Skeletal muscle tissue (tissue), 4 donors: ENCODE data around the gene KLHL5. TPM values are rescaled to one million over a fixed set of nuclear protein-coding genes. Genes with fewer than 3 reads are reported as not detected.

Source experiments
- H3K27ac ChIP-seq: one replicate; pipeline ENCODE4 v1.7.0; 2013; ENCODE audit warnings: mild to moderate bottlenecking, low read depth, low read length, inconsistent platforms
- H3K27me3 ChIP-seq, 3 donors: one replicate each; pipeline ENCODE4 v1.7.0; 2013; ENCODE audit warnings: low read length in 3 of 3; ENCODE audit not compliant: control insufficient read depth in 3 of 3, insufficient read depth in 3 of 3
- H3K36me3 ChIP-seq, 3 donors: one replicate each; pipeline ENCODE4 v1.7.0; 2013; ENCODE audit warnings: low read length in 3 of 3; ENCODE audit not compliant: control insufficient read depth in 3 of 3, insufficient read depth in 3 of 3
- H3K4me1 ChIP-seq, 3 donors: one replicate each; pipeline ENCODE4 v1.7.0; 2013; ENCODE audit warnings: low read length in 3 of 3, mild to moderate bottlenecking in 3 of 3; ENCODE audit not compliant: control insufficient read depth in 3 of 3, insufficient read depth in 3 of 3
- H3K4me3 ChIP-seq, 3 donors: one replicate each; pipeline ENCODE4 v1.7.0; 2013; ENCODE audit warnings: low read length in 3 of 3
- H3K9ac ChIP-seq, 3 donors: one replicate each; pipeline ENCODE4 v1.7.0; 2013; ENCODE audit warnings: low read length in 3 of 3, mild to moderate bottlenecking in 3 of 3, moderate library complexity in 2 of 3, low read depth in 1 of 3
- H3K9me3 ChIP-seq, 3 donors: one replicate each; pipeline ENCODE4 v1.7.0; 2013; ENCODE audit warnings: low read length in 3 of 3; ENCODE audit not compliant: control insufficient read depth in 3 of 3
- total RNA-seq: library from RNA; depleted of rRNA; stranded (reverse); fragments of >200 nt; gene quantifications from one replicate; pipeline ENCODE4 v1.2.3, GENCODE V29; 2014
- donor health status: Osteomylitis.

Gene KLHL5
- 15.1 TPM for total RNA-seq

DNA sequence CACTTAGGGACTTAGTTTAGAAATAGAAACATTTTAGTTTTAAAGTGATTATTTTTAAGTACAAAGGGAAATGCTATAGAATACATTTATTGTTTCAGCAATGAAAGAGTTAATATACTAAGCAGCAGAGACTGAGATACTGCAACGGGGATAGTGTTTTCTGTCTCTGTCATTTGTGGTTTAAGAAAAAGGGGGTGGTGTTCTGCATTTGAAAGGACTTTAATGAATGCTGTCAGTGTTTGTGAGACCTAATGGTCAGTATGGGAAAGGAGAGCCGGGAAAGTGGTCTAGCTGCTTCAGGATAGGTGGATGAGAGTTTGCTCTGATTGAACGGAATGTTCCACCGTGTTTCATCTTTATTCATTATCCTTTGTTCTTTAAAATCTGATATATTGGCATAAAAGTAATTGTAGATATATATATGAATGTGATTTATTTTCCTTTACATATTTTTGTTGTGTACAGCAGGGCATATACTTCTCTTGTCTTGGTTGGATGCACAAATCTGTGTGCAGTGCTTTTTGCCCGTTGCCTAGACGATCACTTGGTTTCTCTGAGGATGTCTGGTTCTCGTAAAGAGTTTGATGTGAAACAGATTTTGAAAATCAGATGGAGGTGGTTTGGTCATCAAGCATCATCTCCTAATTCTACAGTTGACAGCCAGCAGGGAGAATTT, at the start of gene KLHL5:
Gene KLHL5, plus strand, starts transcription at position 139 of the 676 bp plus-strand sequence. Its CDS starts 421 bp downstream, at position 560.
- Histone ChIP-seq H3K4me1 (no peaks in the 10 kb centered on the region), H3K4me3 (no peak within 1 kb of the TSS), H3K27me3 (no peaks in the 10 kb centered on the region), H3K9me3 (no peaks in the 10 kb centered on the region), H3K9ac (no peak within 1 kb of the TSS), H3K36me3 (no peaks in the 10 kb centered on the region), H3K27ac (no peak within 1 kb of the TSS)

DNA sequence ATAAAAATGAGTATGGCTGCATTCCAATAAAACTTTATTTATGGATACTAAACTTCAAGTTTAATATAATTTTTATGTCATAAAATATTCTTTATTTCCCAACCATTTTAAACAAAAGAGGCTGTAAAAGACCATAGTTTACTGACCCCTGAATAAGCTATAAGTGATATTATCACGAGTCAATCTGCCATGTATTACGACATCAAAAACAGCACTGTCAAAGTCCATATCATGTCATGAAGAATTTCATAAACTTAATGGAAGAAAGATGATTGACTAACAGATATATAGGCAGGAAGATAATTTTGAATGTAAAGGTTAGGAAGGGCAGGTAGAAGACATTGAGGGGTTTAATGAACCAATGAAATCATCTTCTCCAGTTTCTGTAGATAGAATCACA, 48.0 kb upstream of the KLHL5 start:
- H3K36me3 ChIP-seq, result no peaks in the 10 kb centered on the region
- H3K9me3 ChIP-seq, result no peaks in the 10 kb centered on the region
- H3K27me3 ChIP-seq, result no peaks in the 10 kb centered on the region
- H3K4me3 ChIP-seq, result no peak overlapping the region
- no peak overlapping the region for H3K27ac ChIP-seq
- no peaks in the 10 kb centered on the region for H3K4me1 ChIP-seq
- no peak overlapping the region for H3K9ac ChIP-seq

DNA sequence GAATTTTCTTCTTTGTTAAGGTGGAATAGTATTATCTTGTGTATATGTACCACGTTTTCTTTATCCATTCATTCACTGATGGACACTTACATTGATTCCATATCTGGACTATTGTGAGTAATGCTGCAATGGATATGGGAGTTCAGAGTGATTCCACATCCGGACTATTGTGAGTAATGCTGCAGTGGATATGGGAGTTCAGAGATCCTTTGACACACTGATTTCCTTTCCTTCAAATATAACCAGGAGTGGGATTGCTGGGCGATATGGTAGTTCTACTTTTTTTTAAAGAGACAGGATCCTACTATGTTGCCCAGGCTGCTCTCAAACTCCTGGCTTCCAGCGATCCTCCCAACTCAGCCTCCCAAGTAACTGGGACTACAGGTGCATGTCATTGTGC, 41.9 kb upstream of the KLHL5 start:
- H3K4me3 ChIP-seq, result no peak overlapping the region
- H3K4me1 ChIP-seq, result no peaks in the 10 kb centered on the region
- no peak overlapping the region for H3K9ac ChIP-seq
- H3K27me3 ChIP-seq, result no peaks in the 10 kb centered on the region
- no peaks in the 10 kb centered on the region for H3K9me3 ChIP-seq
- no peak overlapping the region for H3K27ac ChIP-seq
- H3K36me3 ChIP-seq, result no peaks in the 10 kb centered on the region

GRCh38 chr4:39021631-39022030, 40.4 kb upstream of the KLHL5 start:
- Histone ChIP-seq H3K36me3 (no peaks in the 10 kb centered on the region), H3K27me3 (no peaks in the 10 kb centered on the region), H3K9me3 (no peaks in the 10 kb centered on the region), H3K4me1 (no peaks in the 10 kb centered on the region), H3K9ac (no peak overlapping the region), H3K27ac (no peak overlapping the region), H3K4me3 (no peak overlapping the region)

DNA sequence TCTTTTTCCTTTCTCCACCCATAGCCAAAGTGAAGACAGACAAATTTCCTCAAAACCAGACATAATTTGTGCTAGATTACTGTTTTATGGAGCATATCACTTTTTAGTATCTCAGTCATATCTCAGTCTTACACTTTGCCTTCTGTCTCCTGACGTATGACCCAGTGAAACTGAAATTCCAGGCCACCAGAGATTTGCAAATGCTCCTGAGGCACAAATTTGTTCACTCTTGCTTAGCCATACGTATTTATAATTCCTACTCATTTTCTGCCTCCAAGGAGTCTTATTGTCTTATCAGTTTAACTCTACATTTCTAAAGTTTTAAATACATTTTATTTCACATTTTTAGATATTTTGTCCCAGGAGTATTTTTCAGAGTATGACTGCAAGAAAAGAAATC, 39.8 kb upstream of the KLHL5 start:
- Histone ChIP-seq H3K4me1 (no peaks in the 10 kb centered on the region), H3K27ac (no peak overlapping the region), H3K9me3 (no peaks in the 10 kb centered on the region), H3K9ac (no peak overlapping the region), H3K4me3 (no peak overlapping the region), H3K27me3 (no peaks in the 10 kb centered on the region), H3K36me3 (no peaks in the 10 kb centered on the region)

DNA sequence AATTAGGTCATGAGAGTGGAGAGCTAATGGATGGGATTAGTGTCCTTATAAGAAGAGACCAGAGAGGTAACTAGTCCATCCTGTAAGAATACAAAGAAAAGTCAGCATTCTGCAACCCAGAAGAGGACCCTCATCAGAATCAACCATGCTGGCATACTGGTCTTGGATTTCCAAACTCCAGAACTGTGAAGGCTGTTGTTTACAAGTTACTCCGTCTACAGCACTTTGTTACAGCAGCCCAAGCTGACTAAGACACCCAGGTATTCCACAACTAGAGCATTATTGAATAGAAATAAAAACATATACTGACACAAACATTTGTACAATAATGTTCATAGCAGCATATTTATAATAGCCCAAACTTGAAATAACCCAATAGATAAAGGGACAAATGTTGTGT, 39.0 kb upstream of the KLHL5 start:
- no peaks in the 10 kb centered on the region for H3K27me3 ChIP-seq
- H3K27ac ChIP-seq, result no peak overlapping the region
- H3K4me1 ChIP-seq, result no peaks in the 10 kb centered on the region
- H3K9me3 ChIP-seq, result no peaks in the 10 kb centered on the region
- no peaks in the 10 kb centered on the region for H3K36me3 ChIP-seq
- H3K4me3 ChIP-seq, result no peak overlapping the region
- no peak overlapping the region for H3K9ac ChIP-seq

DNA sequence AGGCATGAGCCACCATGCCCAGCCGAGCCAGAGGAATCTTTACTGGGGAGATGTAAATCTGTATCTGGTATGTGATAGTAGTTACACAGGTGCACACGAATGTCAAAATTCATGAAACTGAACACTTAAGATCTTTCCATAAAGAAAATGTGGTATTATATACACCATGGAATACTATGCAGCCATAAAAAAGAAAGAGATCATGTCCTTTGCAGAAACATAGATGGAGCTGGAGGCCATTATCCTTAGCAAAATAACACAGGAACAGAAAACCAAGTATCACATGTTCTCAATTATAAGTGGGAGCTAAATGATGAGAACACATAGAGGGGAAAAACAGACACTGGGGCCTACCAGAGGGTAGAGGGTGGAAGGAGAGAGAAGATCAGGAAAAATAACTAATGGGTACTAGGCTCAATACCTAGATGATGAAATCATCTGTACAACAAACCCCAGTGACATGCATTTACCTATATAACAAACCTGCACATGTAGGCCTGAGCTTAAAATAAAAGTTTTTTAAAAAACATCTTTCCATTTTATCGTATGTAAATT, 37.6 kb upstream of the KLHL5 start:
- Histone ChIP-seq H3K36me3 (no peaks in the 10 kb centered on the region), H3K27ac (no peak overlapping the region), H3K4me3 (no peak overlapping the region), H3K4me1 (no peaks in the 10 kb centered on the region), H3K9me3 (no peaks in the 10 kb centered on the region), H3K9ac (no peak overlapping the region), H3K27me3 (no peaks in the 10 kb centered on the region)

GRCh38 chr4:39025552-39026085, 36.4 kb upstream of the KLHL5 start:
- Histone ChIP-seq H3K4me3 (no peak overlapping the region), H3K4me1 (no peaks in the 10 kb centered on the region), H3K27ac (no peak overlapping the region)

GRCh38 chr4:39026096-39026495, 35.9 kb upstream of the KLHL5 start:
- H3K36me3 ChIP-seq, result no peaks in the 10 kb centered on the region
- H3K4me3 ChIP-seq, result no peak overlapping the region
- H3K27ac ChIP-seq, result no peak overlapping the region
- no peak overlapping the region for H3K9ac ChIP-seq
- no peaks in the 10 kb centered on the region for H3K27me3 ChIP-seq
- H3K9me3 ChIP-seq, result no peaks in the 10 kb centered on the region
- H3K4me1 ChIP-seq, result no peaks in the 10 kb centered on the region

More at GRCh38 chr4:39025552-39026085, 36.4 kb upstream of the KLHL5 start:
- Histone ChIP-seq H3K9ac (no peak overlapping the region), H3K9me3 (no peaks in the 10 kb centered on the region), H3K36me3 (no peaks in the 10 kb centered on the region), H3K27me3 (no peaks in the 10 kb centered on the region)

GRCh38 chr4:39029752-39030694, 32.0 kb upstream of the KLHL5 start:
- Histone ChIP-seq H3K4me1 (no peaks in the 10 kb centered on the region), H3K4me3 (no peak overlapping the region), H3K9ac (no peak overlapping the region), H3K36me3 (no peaks in the 10 kb centered on the region), H3K27me3 (no peaks in the 10 kb centered on the region), H3K9me3 (no peaks in the 10 kb centered on the region), H3K27ac (no peak overlapping the region)
